ENCODE data around the gene RSBN1L.
A peak's percentile ranks its signal among the peaks of the same experiment; 100 is the strongest.

The RSBN1L gene

GRCh38 chr7:77734659-77735421 is 38.6 kb downstream of the RSBN1L start:
- DNase-seq = no peak

DNA sequence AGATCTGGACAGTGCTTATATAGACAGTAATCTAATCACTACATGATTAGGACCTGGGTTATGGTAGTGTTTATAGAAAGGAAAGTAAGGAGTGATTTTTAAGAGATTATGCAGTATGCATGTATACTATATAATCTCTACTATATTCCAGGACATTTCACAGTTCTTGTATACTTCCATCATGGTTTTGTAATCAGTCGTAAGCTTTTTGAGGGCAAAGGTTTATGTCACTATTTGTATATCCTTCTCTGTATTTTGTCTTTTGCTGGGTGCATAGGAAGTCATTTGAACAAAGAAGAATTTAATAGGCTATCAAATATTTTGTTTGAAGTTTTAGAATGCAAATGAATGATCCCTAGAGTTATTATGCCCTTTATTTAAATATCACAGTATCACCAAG is 39.2 kb downstream of the RSBN1L start:
- no peak for DNase-seq

GRCh38 chr7:77736991-77737390 is 40.7 kb downstream of the RSBN1L start:
- no peak for DNase-seq

DNA sequence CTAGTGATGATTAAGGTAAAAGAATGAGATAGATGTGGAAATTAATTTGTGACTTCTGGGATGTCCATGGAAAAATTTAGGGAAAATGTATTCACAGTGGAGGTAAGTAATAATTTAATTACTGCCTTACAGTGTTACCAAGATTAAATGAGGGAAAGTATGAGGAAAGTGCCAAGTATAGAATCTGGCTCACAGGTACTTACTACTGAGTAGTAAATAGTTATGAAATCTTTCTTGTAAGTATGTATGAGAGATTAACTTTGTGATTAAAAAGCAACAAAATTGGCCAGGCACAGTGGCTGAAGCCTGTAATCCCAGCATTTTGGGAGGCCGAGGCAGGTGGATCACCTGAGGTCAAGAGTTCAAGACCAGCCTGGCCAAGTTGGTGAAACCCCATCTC is 42.1 kb downstream of the RSBN1L start:
- no peak for DNase-seq

GRCh38 chr7:77738871-77739270 is 42.6 kb downstream of the RSBN1L start:
- DNase-seq = no peak

DNA sequence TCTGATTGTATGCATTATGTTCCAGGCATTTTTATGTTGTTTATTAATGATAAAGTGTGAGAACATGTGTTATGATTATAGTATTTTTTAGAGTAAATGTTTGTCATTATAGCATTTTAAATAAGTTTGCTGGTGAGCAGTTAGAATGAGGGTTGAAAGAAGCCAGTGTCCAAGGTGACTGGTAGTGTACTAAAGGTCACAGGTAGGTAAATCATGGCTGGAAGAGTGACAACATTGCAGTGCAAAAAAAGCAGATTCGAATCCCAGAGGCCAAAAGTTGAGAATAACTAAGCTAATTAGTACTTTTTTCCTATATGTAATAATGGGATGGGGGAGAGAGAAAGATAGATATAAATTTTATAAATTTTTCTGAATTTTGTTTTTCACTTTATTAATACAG is 44.0 kb downstream of the RSBN1L start:
- no peak for DNase-seq

GRCh38 chr7:77743518-77743917 is 47.3 kb downstream of the RSBN1L start:
- no peak for DNase-seq

- no peak for DNase-seq
Observed at GRCh38 chr7:77745746-77746145, 49.5 kb downstream of the RSBN1L start.

DNA sequence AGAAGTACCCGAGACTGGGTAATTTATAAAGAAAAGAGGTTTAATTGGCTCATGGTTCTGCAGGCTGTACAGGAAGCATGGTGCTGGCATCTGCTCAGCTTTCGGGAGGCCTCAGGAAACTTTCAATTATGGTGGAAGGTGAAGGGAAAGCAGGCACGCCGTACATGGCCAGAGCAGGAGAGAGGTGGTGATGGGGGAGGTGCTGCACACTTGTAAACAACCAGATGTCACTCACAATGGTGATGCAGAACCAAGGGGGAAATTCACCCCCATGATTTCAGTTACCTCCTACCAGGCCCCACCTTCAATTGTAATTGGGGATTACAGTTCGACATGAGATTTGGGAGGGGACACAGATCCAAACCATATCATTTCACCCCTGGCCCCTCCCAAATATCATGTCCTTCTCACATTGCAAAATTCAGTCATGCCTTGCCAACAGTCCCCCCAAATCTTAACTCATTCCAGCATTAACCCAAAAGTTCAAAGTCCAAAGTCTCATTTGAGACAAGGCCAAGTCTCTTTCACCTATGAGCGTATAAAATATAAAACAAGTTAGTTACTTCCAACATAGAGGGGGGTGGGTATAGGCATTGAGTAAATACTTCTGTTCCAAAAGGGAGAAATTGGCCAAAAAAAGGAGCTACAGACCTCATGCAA is 50.0 kb downstream of the RSBN1L start:
- DNase-seq = no peak

DNA sequence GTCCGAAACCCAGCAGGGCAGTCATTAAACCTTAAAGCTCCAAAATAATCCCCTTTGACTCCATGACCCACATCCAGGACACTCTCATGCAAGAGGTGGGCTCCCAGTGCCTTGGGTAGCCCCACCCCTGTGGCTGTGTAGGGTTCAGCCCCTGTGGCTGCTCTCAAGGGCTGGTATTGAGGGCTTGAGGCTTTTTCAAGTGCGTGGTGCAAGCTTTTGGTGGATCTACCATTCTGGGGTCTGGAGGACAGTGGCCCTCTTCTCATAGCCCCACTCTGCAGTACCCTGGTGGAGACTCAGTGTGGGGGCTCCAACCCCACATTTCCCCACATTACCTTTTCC is 50.5 kb downstream of the RSBN1L start:
- DNase-seq = no peak

DNA sequence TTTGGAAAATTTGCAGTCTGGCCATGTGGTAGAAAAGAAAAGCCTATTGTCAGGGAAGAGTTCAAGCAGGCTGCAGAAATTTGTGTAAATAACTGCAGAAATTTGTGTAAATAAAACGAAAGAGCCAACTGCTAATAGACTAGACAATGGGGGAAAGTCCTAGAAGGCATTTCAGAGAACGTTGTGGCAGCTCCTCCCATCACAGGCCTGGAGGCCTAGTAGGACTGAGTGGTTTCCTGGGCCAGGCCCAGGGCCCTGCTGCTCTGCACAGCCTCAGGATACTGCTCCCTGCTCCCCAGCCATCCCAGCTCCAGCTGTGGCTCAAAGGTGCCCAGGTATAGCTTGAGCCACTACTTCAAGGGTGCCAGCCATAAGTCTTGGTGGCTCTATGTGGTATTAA is 50.9 kb downstream of the RSBN1L start:
- no peak for DNase-seq

DNA sequence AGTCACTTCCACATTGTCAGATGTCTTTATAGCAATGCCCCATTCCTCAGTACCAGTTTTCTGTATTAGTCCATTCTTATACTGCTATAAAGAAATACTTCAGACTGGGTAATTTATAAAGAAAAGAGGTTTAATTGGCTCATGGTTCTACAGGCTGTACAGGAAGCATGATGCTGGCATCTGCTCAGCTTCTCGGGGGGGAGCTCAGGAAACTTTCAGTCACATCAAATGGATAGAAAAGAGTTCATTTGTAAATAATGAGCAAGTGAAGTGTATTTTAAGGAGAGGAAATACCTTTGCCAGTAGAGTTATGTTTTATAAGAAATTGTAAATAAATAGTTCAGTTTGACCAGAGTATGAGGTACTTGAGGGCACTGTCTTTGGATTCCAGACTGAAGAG is 51.5 kb downstream of the RSBN1L start:
- no peak for DNase-seq

- no peak for DNase-seq
Observed at GRCh38 chr7:77752016-77752415, 55.8 kb downstream of the RSBN1L start.

GRCh38 chr7:77753173-77753572 is 56.9 kb downstream of the RSBN1L start:
- DNase-seq = no peak

- no peak for DNase-seq
Observed at GRCh38 chr7:77757589-77757988, 61.3 kb downstream of the RSBN1L start.

GRCh38 chr7:77759294-77759889 is 63.1 kb downstream of the RSBN1L start:
- peak in 1 of 2 experiments; percentile 25 for DNase-seq

- DNase-seq = no peak
Observed at GRCh38 chr7:77760809-77761453, 64.7 kb downstream of the RSBN1L start.

DNA sequence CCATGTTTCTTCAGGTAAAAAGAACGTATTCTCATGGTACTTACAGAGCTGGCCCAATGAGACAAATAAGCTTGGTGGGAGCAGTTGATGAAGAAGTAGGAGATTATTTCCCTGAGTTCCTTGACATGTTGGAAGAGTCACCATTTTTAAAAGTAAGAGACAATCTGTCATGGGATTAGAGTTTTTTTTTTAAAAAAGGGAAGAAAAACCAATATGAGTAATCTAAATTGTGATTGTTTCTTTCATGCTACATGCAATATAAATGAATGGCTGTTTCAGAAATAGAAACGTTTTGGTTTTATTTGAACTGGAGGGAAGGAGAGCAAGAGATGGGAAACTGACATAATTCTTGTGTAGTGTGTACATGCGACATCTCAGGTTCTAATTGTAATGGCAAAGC is 69.2 kb downstream of the RSBN1L start:
- no peak for DNase-seq

DNA sequence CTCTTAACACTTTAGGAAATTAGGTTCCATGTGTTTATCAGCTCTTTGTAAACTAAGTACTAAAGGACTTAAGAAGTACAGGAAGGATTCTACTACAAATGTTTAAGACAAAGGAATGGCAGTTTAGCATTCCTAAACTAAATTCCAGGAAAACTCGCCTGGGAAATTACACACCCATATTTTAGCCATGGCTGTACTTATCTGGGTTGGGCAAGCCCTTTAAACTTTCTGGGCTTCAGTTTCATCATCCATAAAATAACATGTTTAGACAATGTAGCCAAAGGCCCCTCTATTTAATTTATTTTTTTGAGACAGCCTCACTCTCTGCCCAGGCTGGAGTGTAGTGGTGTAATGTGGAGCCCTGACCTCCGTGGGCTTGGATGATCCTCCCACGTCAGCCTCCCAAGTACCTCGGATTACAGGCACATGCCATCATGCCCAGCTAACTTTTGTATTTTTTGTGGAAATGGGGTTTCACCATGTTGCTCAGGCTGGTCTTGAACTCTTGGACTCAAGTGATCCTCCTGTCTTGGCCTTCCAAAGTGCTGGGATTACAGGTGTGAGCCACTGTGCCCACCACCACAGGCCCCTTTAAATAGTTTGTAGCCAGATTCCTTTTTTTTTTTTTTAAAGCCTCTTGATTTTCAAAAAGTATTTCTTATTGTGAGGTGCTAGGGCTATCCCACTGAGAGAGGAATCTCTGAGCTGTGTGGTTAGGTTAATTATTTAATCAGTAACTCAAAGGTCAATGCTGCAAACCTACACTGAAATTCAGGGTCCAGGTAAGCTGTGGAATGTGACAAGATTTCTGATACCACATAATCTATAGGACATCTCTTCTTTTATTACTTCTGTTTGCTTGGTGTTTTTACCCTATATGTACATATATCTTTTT is 69.9 kb downstream of the RSBN1L start:
- DNase-seq = no peak

DNA sequence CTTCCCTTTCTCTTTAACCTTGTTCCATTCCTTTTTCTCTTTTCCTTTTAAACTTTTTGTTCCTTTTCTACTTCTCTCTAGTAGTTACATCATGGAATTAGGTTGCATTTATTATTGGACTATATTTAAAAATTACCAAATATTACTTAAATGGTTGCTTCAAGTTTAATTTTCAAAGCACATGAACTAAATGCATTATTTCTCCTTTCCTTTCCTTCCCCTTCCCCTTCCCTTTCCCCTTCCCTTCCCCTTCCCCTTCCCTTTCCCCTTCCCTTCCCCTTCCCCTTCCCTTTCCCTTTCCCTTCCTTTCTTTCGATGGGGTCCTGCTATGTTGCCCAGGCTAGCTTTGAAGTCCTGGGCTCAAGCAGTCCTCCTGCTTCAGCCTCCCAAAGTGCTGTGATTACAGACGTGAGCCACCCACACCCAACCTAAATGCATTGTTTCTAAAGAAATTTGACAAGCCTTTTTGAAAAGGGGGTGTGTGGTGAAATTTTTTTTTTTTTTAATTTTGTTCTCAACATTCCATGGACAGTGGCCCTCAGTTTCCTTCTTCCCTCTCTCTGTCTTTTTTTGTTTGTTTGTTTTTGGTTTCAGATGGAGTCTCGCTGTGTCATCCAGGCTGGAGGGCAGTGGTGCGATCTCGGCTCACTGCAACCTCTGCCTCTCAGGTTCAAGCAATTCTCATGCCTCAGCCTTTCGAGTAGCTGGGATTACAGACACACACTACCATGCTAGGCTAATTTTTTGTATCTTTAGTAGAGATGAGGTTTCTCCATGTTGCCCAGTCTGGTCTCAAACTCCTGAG is 70.7 kb downstream of the RSBN1L start:
- no peak for DNase-seq

DNA sequence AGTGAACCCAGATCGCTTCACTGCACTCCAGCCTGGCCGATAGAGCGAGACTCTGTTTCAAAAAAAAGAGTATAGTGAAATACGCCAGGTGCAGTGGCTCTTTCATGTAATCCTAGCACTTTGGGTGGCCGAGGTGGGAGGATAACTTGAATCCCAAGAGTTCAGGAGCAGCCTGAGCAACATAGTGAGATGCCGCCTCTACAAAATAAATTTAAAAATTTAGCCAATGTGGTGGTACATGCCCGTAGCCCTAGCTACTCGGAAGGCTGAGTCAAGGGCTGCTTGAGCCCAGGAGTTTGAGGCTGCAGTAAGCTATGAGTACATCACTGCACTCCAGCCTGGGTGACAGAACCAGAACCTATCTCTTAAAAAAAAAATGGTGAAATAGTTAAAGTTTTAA is 74.1 kb downstream of the RSBN1L start:
- no peak for DNase-seq

DNA sequence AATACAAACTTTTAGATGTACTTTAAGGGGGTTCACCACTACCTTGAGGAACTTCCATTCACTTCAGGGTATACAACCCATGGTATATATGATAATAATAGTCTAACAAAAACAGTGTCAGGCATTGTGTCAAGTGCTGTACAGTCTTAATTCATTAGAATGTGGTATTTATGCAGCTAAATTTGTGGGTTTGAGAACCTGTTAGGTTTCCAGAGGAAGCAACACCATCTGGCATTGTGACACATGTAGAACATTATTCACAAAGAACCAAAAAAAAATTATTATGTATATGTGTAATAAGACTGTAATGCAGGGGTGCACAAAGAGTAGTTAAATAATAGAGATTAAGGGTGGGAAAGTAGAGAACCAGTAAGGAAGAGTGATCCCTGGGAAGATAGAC is 75.6 kb downstream of the RSBN1L start:
- no peak for DNase-seq
